ENCODE data around the gene FREM1. TPM values are rescaled to one million over a fixed set of nuclear protein-coding genes. Genes with fewer than 3 reads are reported as not detected.

The FREM1 gene
- polyA plus RNA-seq, 4 donors: 1.1 to 16.9 (median 9.3) TPM

DNA sequence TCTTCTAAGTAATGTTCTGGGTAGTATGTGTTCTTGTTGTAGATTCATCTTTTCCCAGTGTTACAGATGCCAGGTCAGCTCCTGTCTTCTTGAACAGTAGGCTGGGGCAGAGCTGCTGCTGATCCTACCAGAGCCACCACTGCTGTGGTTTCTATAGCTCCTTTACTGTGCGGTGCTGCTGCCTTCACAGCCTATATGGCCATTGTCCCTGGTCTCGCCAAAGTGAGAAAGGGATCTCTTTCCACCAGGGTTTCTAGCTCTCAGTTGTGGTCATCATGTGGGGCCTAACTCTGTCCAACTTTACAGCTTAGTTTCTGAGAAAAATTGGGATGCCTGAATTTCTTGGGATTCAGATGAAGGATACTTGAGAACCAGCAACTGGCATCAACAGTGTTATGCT, 116.8 kb downstream of the FREM1 start:
- DNase-seq: no peak
- H3K4me1 ChIP-seq (ENCODE audit: control insufficient read depth in 3 of 3, insufficient read depth in 2 of 3, low read depth in 1 of 3, low read length in 2 of 3): no peaks in the 10 kb centered on the region
- H3K27me3 ChIP-seq (ENCODE audit: control insufficient read depth in 3 of 3, insufficient read depth in 3 of 3, low read length in 3 of 3): no peaks in the 10 kb centered on the region
- no peak overlapping the region for H3K27ac ChIP-seq (ENCODE audit: low read depth in 1 of 3, low read length in 2 of 3)
- 91 to 97% (median 93%) methylated on average over 2 of the region's 2 CpGs for WGBS, 3 donors
- H3K4me3 ChIP-seq (ENCODE audit: low read depth in 1 of 3, low read length in 3 of 3): no peak overlapping the region
- FAIRE-seq: no peak
- H3K9me3 ChIP-seq (ENCODE audit: control insufficient read depth in 2 of 2, insufficient read depth in 1 of 2, low read depth in 1 of 2, low read length in 1 of 2): no peaks in the 10 kb centered on the region
- H3K36me3 ChIP-seq (ENCODE audit: control insufficient read depth in 3 of 3, insufficient read depth in 2 of 3, low read depth in 1 of 3, low read length in 3 of 3): peaks cover 0 to 5% (median 3%) of the 10 kb centered on the region in 3 donors

DNA sequence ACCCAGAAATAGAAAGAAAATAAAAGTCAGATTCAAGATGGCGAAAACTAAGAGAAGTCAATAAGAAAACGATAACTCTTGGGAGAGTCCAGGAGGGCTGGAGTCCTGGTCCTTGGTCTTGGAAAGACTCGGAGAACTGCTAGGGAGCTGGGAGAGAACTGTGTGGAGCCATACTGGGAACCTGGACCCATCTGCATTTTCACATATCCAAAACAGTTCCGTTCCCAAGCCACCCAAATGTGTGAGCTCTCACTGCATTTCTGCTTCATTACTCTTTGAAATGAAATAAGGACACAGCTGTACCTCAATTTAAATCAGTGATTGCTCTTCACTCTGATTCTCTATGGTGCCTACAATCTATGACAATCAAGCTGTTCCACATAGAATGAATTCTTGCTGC, 119.6 kb downstream of the FREM1 start:
- H3K4me3 ChIP-seq (ENCODE audit: low read depth in 1 of 3, low read length in 3 of 3): no peak overlapping the region
- no peaks in the 10 kb centered on the region for H3K4me1 ChIP-seq (ENCODE audit: control insufficient read depth in 3 of 3, insufficient read depth in 2 of 3, low read depth in 1 of 3, low read length in 2 of 3)
- H3K36me3 ChIP-seq (ENCODE audit: control insufficient read depth in 3 of 3, insufficient read depth in 2 of 3, low read depth in 1 of 3, low read length in 3 of 3): peaks cover 0 to 7% (median 0%) of the 10 kb centered on the region in 3 donors
- DNase-seq (no peak), FAIRE-seq (no peak)
- 83 to 90% (median 84%) methylated on average over 4 of the region's 4 CpGs for WGBS, 3 donors
- H3K27me3 ChIP-seq (ENCODE audit: control insufficient read depth in 3 of 3, insufficient read depth in 3 of 3, low read length in 3 of 3): no peaks in the 10 kb centered on the region
- H3K27ac ChIP-seq (ENCODE audit: low read depth in 1 of 3, low read length in 2 of 3): no peak overlapping the region
- H3K9me3 ChIP-seq (ENCODE audit: control insufficient read depth in 2 of 2, insufficient read depth in 1 of 2, low read depth in 1 of 2, low read length in 1 of 2): no peaks in the 10 kb centered on the region

DNA sequence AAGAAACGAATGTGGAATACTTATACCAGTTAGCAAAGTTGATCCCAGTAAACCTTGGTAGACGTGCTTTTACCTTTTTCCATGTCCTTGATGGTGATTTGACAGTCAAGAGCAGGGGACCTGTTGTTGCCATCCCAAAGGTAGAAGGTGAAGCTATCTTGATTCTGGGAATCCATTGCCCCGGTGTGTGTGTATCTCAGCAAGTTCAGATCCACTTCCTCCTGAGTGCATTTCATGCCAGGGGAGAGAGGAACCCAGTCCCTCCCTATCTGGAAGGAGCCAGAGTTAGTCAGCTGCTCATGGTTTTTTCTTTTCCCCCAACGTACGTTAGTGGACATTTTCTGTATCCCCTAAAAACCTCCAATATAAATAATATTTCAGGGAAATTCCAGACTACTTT, 121.4 kb downstream of the FREM1 start:
- WGBS, 3 donors: 90 to 93% (median 91%) methylated on average over 5 of the region's 5 CpGs

GRCh38 chr9:14783358-14783757, 126.9 kb downstream of the FREM1 start:
- peaks cover 0 to 2% (median 0%) of the 10 kb centered on the region in 3 donors for H3K27me3 ChIP-seq (ENCODE audit: control insufficient read depth in 3 of 3, insufficient read depth in 3 of 3, low read length in 3 of 3)
- DNase-seq (peak; percentile 28 to 29), FAIRE-seq (no peak)
- WGBS, 3 donors: 30 to 54% (median 38%) methylated on average over 4 of the region's 4 CpGs
- H3K27ac ChIP-seq (ENCODE audit: low read depth in 1 of 3, low read length in 2 of 3): no peak overlapping the region
- peaks cover 0 to 4% (median 0%) of the 10 kb centered on the region in 3 donors for H3K36me3 ChIP-seq (ENCODE audit: control insufficient read depth in 3 of 3, insufficient read depth in 2 of 3, low read depth in 1 of 3, low read length in 3 of 3)
- no peaks in the 10 kb centered on the region for H3K9me3 ChIP-seq (ENCODE audit: control insufficient read depth in 2 of 2, insufficient read depth in 1 of 2, low read depth in 1 of 2, low read length in 1 of 2)
- no peaks in the 10 kb centered on the region for H3K4me1 ChIP-seq (ENCODE audit: control insufficient read depth in 3 of 3, insufficient read depth in 2 of 3, low read depth in 1 of 3, low read length in 2 of 3)
- no peak overlapping the region for H3K4me3 ChIP-seq (ENCODE audit: low read depth in 1 of 3, low read length in 3 of 3)

More for the DNA sequence above, 121.4 kb downstream of the FREM1 start:
- Histone ChIP-seq H3K27ac (ENCODE audit: low read depth in 1 of 3, low read length in 2 of 3) (no peak overlapping the region), H3K27me3 (ENCODE audit: control insufficient read depth in 3 of 3, insufficient read depth in 3 of 3, low read length in 3 of 3) (peaks cover 0 to 2% (median 0%) of the 10 kb centered on the region in 3 donors), H3K9me3 (ENCODE audit: control insufficient read depth in 2 of 2, insufficient read depth in 1 of 2, low read depth in 1 of 2, low read length in 1 of 2) (no peaks in the 10 kb centered on the region), H3K4me3 (ENCODE audit: low read depth in 1 of 3, low read length in 3 of 3) (no peak overlapping the region), H3K36me3 (ENCODE audit: control insufficient read depth in 3 of 3, insufficient read depth in 2 of 3, low read depth in 1 of 3, low read length in 3 of 3) (peaks cover 0 to 9% (median 0%) of the 10 kb centered on the region in 3 donors), H3K4me1 (ENCODE audit: control insufficient read depth in 3 of 3, insufficient read depth in 2 of 3, low read depth in 1 of 3, low read length in 2 of 3) (no peaks in the 10 kb centered on the region)
- FAIRE-seq (no peak), DNase-seq (no peak)

DNA sequence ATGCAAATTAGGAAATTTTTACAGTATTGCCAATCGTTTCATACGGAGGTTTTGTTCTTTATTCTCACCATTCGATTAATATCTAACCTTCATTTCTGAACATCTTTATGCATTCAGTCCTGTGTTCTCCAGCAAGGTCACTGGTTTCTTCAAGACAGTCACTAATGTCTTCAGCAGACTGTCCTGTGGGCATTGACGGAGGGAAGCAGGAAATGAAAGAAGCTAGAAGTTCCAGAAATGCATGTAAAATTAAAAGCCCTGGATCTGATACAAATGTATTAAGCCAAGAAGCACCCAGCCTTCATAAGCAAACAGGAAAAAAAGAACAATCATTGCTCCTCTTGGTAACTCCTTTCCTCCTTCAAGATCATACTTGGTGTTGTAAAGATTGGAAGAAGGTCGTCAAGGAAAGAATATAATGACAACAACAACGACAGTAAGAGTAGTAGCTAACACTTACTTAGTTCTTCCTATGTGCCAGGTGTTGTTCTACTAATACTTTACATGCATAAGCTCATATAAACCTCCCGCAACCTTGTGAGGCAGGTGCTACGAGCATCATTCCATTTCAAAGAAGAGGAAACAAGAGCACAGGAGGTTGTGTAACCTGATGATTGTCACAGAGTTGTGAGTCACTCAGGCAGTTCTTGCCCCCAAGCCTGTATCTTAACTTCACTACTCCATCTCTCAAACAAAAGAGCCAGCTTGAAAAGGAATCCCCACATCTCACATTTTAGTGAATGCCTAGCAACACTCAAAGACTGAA, 127.8 kb downstream of the FREM1 start:
- no peaks in the 10 kb centered on the region for H3K9me3 ChIP-seq (ENCODE audit: control insufficient read depth in 2 of 2, insufficient read depth in 1 of 2, low read depth in 1 of 2, low read length in 1 of 2)
- H3K36me3 ChIP-seq (ENCODE audit: control insufficient read depth in 3 of 3, insufficient read depth in 2 of 3, low read depth in 1 of 3, low read length in 3 of 3): peaks cover 0 to 2% (median 0%) of the 10 kb centered on the region in 3 donors
- FAIRE-seq: no peak
- H3K27ac ChIP-seq (ENCODE audit: low read depth in 1 of 3, low read length in 2 of 3): no peak overlapping the region
- H3K4me3 ChIP-seq (ENCODE audit: low read depth in 1 of 3, low read length in 3 of 3): no peak overlapping the region
- H3K4me1 ChIP-seq (ENCODE audit: control insufficient read depth in 3 of 3, insufficient read depth in 2 of 3, low read depth in 1 of 3, low read length in 2 of 3): no peaks in the 10 kb centered on the region
- no peak for DNase-seq
- whole genome bisulfite sequencing, 3 donors: 87 to 90% (median 89%) methylated on average over 8 of the region's 8 CpGs
- peaks cover 0 to 2% (median 0%) of the 10 kb centered on the region in 3 donors for H3K27me3 ChIP-seq (ENCODE audit: control insufficient read depth in 3 of 3, insufficient read depth in 3 of 3, low read length in 3 of 3)

DNA sequence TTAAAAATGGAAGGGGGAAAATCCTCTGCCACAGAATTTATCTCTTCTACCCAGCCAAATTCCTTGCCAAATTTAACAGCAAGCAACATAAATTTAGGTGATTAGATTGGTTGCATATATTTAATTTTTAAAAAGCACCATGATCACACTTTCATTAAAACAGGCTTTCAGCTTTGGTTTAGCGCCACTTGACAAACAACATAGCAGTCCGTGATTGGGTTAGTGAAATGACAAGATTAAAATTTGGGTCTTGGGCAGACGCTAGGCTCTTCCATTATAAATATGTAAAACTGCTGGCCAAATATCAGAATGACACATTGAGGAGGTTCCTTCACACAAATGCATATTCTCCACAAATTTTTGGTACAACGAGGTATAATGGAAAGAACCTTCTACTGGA, 129.5 kb downstream of the FREM1 start:
- Histone ChIP-seq H3K27ac (ENCODE audit: low read depth in 1 of 3, low read length in 2 of 3) (no peak overlapping the region), H3K36me3 (ENCODE audit: control insufficient read depth in 3 of 3, insufficient read depth in 2 of 3, low read depth in 1 of 3, low read length in 3 of 3) (peaks cover 0 to 2% (median 0%) of the 10 kb centered on the region in 3 donors), H3K9me3 (ENCODE audit: control insufficient read depth in 2 of 2, insufficient read depth in 1 of 2, low read depth in 1 of 2, low read length in 1 of 2) (no peaks in the 10 kb centered on the region), H3K4me1 (ENCODE audit: control insufficient read depth in 3 of 3, insufficient read depth in 2 of 3, low read depth in 1 of 3, low read length in 2 of 3) (no peaks in the 10 kb centered on the region), H3K27me3 (ENCODE audit: control insufficient read depth in 3 of 3, insufficient read depth in 3 of 3, low read length in 3 of 3) (peaks cover 0 to 2% (median 0%) of the 10 kb centered on the region in 3 donors), H3K4me3 (ENCODE audit: low read depth in 1 of 3, low read length in 3 of 3) (no peak overlapping the region)
- WGBS, 3 donors: 89 to 93% (median 90%) methylated on average over 4 of the region's 4 CpGs
- FAIRE-seq (no peak), DNase-seq (no peak)

DNA sequence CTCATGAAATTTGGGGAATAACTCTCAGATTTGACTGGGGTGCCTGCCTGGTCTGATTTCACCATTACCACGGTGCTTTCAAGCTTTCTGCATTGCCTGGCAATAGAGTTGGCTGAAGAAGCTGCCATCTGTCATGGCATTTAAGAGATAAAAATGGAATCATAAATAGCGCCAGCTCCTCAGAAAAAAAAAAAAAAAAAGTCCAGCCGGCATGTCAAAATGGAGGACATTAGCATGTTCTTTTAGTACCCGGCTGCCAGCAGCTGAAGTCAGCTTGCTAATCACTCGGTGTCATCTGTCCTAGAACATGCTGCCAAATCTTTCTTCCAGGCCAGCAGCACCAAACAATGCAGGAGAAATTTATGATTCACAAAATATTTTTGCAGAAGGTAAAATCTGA, 130.0 kb downstream of the FREM1 start:
- FAIRE-seq (no peak), DNase-seq (no peak)
- Histone ChIP-seq H3K27ac (ENCODE audit: low read depth in 1 of 3, low read length in 2 of 3) (no peak overlapping the region), H3K36me3 (ENCODE audit: control insufficient read depth in 3 of 3, insufficient read depth in 2 of 3, low read depth in 1 of 3, low read length in 3 of 3) (peaks cover 0 to 2% (median 0%) of the 10 kb centered on the region in 3 donors), H3K9me3 (ENCODE audit: control insufficient read depth in 2 of 2, insufficient read depth in 1 of 2, low read depth in 1 of 2, low read length in 1 of 2) (no peaks in the 10 kb centered on the region), H3K4me3 (ENCODE audit: low read depth in 1 of 3, low read length in 3 of 3) (no peak overlapping the region), H3K27me3 (ENCODE audit: control insufficient read depth in 3 of 3, insufficient read depth in 3 of 3, low read length in 3 of 3) (peaks cover 0 to 2% (median 0%) of the 10 kb centered on the region in 3 donors), H3K4me1 (ENCODE audit: control insufficient read depth in 3 of 3, insufficient read depth in 2 of 3, low read depth in 1 of 3, low read length in 2 of 3) (no peaks in the 10 kb centered on the region)
- 67 to 92% (median 88%) methylated on average over 5 of the region's 5 CpGs for WGBS, 3 donors

GRCh38 chr9:14779566-14780022, 130.6 kb downstream of the FREM1 start:
- H3K36me3 ChIP-seq (ENCODE audit: control insufficient read depth in 3 of 3, insufficient read depth in 2 of 3, low read depth in 1 of 3, low read length in 3 of 3): peaks cover 0 to 2% (median 0%) of the 10 kb centered on the region in 3 donors
- FAIRE-seq (no peak), DNase-seq (no peak)
- H3K27me3 ChIP-seq (ENCODE audit: control insufficient read depth in 3 of 3, insufficient read depth in 3 of 3, low read length in 3 of 3): peaks cover 0 to 2% (median 0%) of the 10 kb centered on the region in 3 donors
- 86 to 90% (median 87%) methylated on average over 11 of the region's 11 CpGs for WGBS, 3 donors
- H3K4me1 ChIP-seq (ENCODE audit: control insufficient read depth in 3 of 3, insufficient read depth in 2 of 3, low read depth in 1 of 3, low read length in 2 of 3): no peaks in the 10 kb centered on the region
- H3K9me3 ChIP-seq (ENCODE audit: control insufficient read depth in 2 of 2, insufficient read depth in 1 of 2, low read depth in 1 of 2, low read length in 1 of 2): no peaks in the 10 kb centered on the region
- H3K4me3 ChIP-seq (ENCODE audit: low read depth in 1 of 3, low read length in 3 of 3): no peak overlapping the region
- no peak overlapping the region for H3K27ac ChIP-seq (ENCODE audit: low read depth in 1 of 3, low read length in 2 of 3)

Measured in small intestine (tissue), 7 donors.